COLO668 (cell line): ENCODE results near the gene F12.
"Not testable (repeated sequence)": the region's sequence is repeated elsewhere in the genome, so short reads cannot be mapped to it uniquely, and the experiment has no call there.

Experiments used
- DNase-seq: peaks from one replicate; lab custom pipeline; 2025; ENCODE audit not compliant: unreplicated experiment; lab: John Stamatoyannopoulos, UW

Gene F12

GRCh38 chr5:177370488-177371119 is 38.8 kb downstream of the F12 start:
- peak; percentile 61 for DNase-seq

- no peak for DNase-seq
Measured at GRCh38 chr5:177369645-177370440, 39.5 kb downstream of the F12 start.

DNA sequence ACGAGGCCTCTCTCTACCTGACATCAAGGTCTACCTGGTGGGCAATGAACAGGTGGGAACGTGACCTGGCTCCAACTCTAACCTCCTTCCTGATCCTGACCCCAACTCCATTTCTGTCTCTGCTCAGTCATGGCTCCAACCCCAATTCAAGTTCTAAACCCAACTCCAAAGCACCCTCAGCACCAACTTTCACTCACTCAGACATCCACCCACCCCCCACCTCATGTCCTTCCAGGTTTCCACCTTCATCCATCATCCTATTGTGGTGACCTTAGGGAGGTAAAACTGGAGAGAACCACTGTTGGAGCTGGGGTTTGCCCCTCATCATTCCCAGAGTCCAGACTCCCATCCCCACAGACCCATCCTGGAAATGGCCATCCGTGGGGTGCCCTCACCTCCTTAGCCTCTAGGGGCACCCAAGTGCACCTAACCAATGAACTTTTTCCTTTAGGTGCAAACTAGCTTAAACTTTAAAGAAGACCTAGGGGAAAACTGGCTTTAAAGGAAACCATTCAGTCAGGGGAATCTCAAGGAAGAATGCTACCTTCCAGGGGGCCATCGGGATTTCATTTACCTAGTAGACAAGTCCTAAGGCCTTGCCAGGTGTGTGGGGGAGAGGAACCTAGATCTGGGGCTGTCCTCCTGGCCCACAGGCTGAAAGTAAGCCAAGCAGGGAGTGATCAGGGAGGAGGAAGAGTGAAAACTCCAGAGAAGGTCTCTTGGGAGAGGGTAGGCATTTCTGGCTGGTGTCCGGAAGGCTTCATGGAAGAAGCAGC is 40.3 kb downstream of the F12 start:
- DNase-seq, result no peak

DNA sequence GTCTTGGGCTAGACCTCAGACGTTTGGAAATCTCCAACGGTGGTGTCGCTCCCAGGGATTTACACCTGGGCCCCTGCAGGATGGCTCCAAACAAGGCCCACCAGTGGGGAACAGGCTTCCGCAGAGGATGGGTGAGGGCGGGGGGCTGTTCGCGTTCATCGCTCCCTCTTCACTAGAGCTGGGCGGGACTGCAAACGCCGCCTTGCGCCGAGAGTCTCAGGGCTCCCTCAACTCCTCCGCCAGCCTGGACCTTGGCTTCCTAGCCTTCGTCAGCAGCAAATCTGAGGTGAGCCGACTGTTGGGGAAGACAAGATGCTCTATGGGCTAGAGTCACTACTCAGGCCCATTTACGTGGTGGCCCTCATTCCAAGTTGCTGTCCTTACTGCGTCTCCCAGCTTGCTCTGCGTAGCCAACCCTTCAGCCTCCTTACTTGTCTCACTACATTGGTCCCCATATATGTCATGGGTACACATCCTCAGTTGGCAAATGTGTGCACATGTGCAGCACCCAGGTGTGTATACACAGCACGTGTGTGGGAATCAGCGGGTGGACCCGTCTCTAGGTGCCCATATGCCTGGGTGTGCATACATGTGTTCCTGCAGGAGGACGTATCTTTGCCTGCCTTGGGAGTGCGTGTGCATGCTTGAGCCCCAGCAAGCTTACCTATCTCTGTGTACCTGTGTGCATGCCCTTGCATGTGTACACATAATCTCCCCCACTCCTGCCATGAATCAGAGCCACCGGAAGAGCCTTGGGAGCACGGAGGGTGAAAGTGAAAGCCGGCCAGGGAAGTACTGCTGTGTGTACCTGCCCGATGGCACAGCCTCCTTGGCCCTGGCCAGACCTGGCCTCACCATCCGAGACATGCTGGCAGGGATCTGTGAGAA is 41.1 kb downstream of the F12 start:
- DNase-seq, result no peak

DNA sequence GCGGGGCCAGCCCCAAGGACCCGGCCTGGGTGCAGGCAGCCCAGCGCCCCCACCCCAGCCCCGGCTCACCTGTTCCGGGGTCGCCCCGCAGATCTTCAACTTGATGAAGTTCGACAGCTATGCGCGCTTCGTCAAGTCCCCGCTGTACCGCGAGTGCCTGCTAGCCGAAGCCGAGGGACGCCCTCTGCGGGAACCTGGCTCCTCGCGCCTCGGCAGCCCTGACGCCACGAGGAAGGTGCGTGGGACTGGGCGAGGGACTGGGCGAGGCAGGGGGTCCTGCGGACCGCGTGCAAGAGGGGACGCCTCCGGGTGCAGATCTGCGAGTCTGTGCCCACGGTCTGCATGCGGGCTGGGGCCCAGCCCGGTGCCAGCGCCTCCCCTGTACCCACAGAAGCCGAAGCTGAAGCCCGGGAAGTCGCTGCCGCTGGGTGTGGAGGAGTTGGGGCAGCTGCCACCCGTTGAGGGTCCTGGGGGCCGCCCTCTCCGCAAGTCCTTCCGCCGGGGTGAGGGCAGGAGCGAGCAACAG is 42.0 kb downstream of the F12 start:
- DNase-seq, result no peak

- DNase-seq, result no peak
Measured at GRCh38 chr5:177366528-177367322, 42.6 kb downstream of the F12 start.

- no peak for DNase-seq
Measured at GRCh38 chr5:177365845-177366527, 43.4 kb downstream of the F12 start.

- DNase-seq, result no peak
Measured at GRCh38 chr5:177364159-177364962, 45.0 kb downstream of the F12 start.

- no peak for DNase-seq
Measured at GRCh38 chr5:177363565-177363964, 45.8 kb downstream of the F12 start.

GRCh38 chr5:177362610-177363507 is 46.5 kb downstream of the F12 start:
- DNase-seq, result peak; percentile 51

GRCh38 chr5:177362292-177362609 is 47.1 kb downstream of the F12 start:
- no peak for DNase-seq

DNA sequence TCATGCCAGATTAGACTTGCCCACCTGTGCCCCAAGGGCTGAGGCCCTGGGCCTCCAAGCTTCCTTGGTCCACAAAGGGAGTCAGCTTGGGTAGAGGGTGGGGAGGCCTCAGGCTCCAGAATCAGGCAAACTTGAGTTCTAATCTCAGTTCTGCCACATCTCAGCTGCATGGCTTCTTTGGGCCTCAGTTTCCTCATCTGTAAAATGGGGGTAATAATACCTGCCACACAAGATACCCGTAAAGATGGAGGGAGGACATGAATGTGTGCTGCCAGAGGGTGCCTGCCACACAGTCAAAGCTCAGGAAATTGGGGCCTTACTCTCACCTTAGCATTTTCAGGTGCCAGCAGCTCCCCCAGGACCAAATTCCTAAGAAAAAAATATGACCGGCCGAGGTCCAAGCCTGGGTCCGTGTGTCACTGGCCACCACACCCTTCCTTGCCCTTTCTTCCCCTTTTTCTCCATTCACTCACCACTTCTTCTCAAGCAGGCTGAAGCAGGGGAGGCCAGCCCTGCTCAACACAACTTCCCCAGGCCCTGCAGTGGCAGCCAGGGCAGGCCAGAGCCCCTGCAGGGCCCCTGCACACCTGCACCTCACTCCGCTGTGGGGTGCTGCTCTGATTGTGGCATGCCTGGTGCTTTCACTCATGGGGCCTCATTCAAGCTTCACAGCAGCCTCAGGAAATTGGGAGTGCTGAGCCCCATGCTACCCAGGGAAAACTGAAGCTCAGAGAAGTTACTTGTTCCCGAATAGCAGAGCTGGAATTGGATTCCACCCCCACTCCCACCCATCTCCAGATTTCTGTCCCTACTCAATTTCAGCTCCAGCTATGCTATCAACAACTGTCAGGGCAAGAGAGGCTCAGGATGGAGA is 47.7 kb downstream of the F12 start:
- DNase-seq, result no peak

GRCh38 chr5:177360740-177361139 is 48.6 kb downstream of the F12 start:
- not testable (repeated sequence) for DNase-seq

DNA sequence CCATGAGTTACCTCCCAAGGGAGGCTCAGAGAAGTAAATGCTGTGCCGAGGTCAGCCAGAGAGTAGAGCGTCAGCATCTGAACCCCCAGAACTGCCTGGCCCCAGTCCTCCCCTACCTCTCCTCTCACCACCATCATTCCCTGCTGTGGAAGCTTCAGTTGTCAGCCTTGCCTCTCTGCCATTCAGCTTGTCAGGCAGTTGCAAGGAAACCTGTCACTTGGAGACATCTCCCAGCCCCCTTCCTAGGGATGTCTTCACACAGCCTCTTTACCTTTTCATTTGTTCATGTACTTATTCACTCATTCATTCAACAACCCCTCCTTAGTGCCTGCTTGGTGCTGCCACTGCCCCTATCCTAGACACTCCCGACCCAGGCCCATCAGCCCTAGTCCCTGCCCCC is 49.5 kb downstream of the F12 start:
- DNase-seq, result no peak

DNA sequence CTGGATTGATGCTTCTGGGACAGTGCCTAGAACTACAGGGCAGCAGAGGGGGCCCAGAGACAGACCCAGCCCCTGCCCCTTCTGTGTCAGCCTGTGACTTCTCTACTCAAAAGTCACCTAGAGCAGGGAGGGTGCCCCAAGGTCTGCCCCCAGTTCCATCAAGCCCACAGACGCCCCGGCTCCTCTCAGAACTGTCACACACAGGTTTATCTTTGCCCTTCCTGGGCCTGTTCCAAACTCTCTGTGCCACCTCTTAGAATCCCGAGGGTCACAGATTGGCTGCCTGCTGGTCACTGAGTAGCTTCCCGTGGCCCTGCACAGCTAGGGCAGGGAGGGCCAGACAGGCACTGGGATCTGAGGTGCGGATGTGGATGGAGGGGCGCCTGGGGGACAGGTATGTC is 49.9 kb downstream of the F12 start:
- no peak for DNase-seq

- DNase-seq, result peak; percentile 22
Measured at GRCh38 chr5:177358370-177358819, 51.0 kb downstream of the F12 start.
